ENCODE data around the gene SLC22A5.
A peak's percentile ranks its signal among the peaks of the same experiment; 100 is the strongest.

DNA sequence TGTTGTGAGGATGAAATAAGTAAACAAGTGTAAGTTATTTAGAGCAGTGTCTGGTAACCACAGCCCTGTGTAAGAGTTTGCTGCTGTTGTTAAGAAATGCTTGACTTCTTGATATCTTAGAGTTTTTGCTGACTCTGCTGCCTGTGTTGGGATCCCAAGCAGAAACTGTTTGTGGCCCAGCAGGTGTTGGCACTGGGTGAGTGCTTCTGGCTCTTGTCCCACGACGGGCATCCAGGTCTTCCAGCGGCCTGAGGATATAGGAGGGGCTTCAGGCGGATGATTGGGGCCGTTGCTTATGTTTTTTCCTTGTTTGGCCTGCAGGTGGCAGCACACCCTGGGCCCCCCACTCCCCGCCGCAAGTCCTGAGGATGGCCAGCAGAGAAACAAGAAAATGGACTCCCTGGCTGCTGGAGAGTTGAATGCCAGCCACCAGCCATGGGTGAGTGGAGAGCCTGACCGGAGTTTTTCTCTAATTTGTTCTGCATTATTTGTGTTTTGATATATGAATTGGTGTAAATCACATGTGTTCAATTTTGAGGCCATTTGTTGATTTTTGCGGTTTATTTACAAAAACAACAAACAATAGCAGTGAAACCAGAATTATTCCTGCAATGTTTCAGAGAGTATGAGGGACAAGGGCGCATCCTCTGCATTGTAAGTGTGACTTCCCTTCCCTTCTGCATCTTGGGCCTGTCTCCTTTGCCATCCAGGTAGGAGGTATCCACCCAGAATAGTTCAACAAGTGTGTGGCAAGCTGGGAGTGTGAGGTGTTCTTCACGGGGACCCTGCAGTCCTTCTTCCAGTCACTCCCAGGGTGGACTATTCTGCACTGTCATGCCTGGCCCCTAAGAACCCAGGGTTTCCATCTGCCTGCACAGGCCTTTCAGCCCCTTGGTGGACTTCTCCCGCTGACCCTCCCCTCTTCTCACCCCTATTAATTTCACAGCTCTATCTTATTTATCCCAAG lies 50.3 kb downstream of the SLC22A5 start:
- TF ChIP-seq CTCF (IDR thresholded peaks at IDR 0.05) (peak; percentile 84 to 98 (median 89)), POLR2A (IDR thresholded peaks at IDR 0.05) (no peak), EP300 (IDR thresholded peaks at IDR 0.05; ENCODE audit: low read depth) (no peak)
